A673 (cell line): ENCODE results near the gene AP3S1. TPM values are rescaled to one million over a fixed set of nuclear protein-coding genes. Genes with fewer than 3 reads are reported as not detected.
"Not testable (repeated sequence)": the region's sequence is repeated elsewhere in the genome, so short reads cannot be mapped to it uniquely, and the experiment has no call there.

Source experiments
- BruUV-seq: library from RNA; stranded (reverse); fragments of 400-500 nt; replicated peaks from 2 replicates; lab custom pipeline; 2021; lab: Mats Ljungman, UMichigan
- CTCF ChIA-PET: fragments of 300-600 bp; sonication (Branson Sonifier 250); formaldehyde crosslinking; loops from one replicate; lab custom pipeline; 2022; ENCODE audit warnings: antibody characterized with exemption; lab: Charles Lee
- POLR2A ChIA-PET: fragments of 300-600 bp; sonication (Branson Sonifier 250); formaldehyde crosslinking; loops from one replicate; lab custom pipeline; 2022; ENCODE audit warnings: antibody characterized with exemption; ENCODE audit not compliant: low non-redundant PET; lab: Charles Lee
- DNase-seq: peaks from one replicate; pipeline ENCODE4 v3.0.0-alpha.2; 2015; ENCODE audit warnings: low spot score
- H3K27ac ChIP-seq: fragments of 200-600 bp; sonication (generic); 2 replicates; pipeline ENCODE4 v1.5.1; 2016; ENCODE audit warnings: mixed run types, low read depth, mild to moderate bottlenecking, mixed read lengths, antibody characterized with exemption, low read length; ENCODE audit not compliant: poor library complexity, severe bottlenecking
- H3K27me3 ChIP-seq: fragments of 200-600 bp; sonication (generic); replicated peaks from 2 replicates; pipeline ENCODE4 v1.6.1; 2017; ENCODE audit warnings: mixed run types, low read depth, mild to moderate bottlenecking, mixed read lengths, antibody characterized with exemption, low read length; ENCODE audit not compliant: insufficient read depth, poor library complexity
- H3K36me3 ChIP-seq: fragments of 200-600 bp; sonication (generic); 2 replicates; pipeline ENCODE4 v1.6.1; 2016; ENCODE audit warnings: mixed run types, mild to moderate bottlenecking, mixed read lengths, antibody characterized with exemption, low read length; ENCODE audit not compliant: insufficient read depth, poor library complexity, severe bottlenecking
- H3K4me1 ChIP-seq: fragments of 200-600 bp; sonication (generic); 2 replicates; pipeline ENCODE4 v1.6.1; 2017; ENCODE audit warnings: mixed run types, mild to moderate bottlenecking, mixed read lengths, antibody characterized with exemption, low read length; ENCODE audit not compliant: insufficient read depth, poor library complexity, severe bottlenecking
- H3K4me3 ChIP-seq: fragments of 200-600 bp; sonication (generic); 2 replicates; pipeline ENCODE4 v1.5.1; 2016; ENCODE audit warnings: low read depth, mixed run types, mild to moderate bottlenecking, mixed read lengths, low read length; ENCODE audit not compliant: poor library complexity, severe bottlenecking
- H3K9me3 ChIP-seq: fragments of 200-600 bp; sonication (generic); 2 replicates; pipeline ENCODE4 v1.6.1; 2016; ENCODE audit warnings: mixed run types, low read depth, mild to moderate bottlenecking, mixed read lengths, antibody characterized with exemption, low read length; ENCODE audit not compliant: poor library complexity, severe bottlenecking
- CTCF ChIP-seq: fragments of 300-800, 200-600 bp; sonication (generic); conservative IDR thresholded peaks from 2 replicates; pipeline ENCODE4 v1.5.1; 2017; ENCODE audit warnings: low read depth, mild to moderate bottlenecking, antibody characterized with exemption, low read length, moderate library complexity, mixed read lengths
- EZH2 ChIP-seq: fragments of 200-600 bp; sonication (generic); IDR thresholded peaks from 2 replicates; pipeline ENCODE4 v1.6.1; 2017; ENCODE audit warnings: borderline replicate concordance, low read depth, mild to moderate bottlenecking, mixed read lengths, antibody characterized with exemption, low read length; ENCODE audit not compliant: poor library complexity, severe bottlenecking
- intact Hi-C: fragments of 100-400 bp; cut with micrococcal nuclease; formaldehyde crosslinking; loops from one replicate; pipeline ENCODE4 v1.10.0; 2022; ENCODE audit not compliant: unreplicated experiment
- total RNA-seq: library from RNA; stranded (reverse); gene quantifications from 2 replicates; pipeline ENCODE4 v1.2.3, GENCODE V29; 2021

AP3S1 gene
- total RNA-seq, 1 experiment from 2014 or later = 66.9 TPM

DNA sequence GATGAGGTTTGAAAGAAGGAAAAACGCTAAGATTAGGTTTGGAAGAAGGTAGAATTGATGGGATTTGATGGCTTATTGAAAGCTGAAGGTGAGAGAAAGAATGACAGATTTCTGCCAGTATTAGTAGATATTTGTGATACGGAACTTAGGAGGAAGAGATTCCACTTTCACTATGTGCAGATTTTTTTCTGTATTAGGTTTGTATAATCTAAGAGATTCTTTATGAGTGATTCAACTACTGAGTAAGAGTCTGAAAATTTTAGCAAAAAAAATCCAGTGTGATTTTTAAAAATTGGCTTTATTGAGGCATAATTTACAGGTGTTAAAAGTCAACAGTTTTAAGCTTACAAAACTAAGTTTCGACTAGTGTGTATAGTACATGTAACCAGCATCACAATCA, 54.1 kb downstream of the AP3S1 start:
- POLR2A ChIA-PET = no interaction called here
- intact Hi-C loops = no loop called here

DNA sequence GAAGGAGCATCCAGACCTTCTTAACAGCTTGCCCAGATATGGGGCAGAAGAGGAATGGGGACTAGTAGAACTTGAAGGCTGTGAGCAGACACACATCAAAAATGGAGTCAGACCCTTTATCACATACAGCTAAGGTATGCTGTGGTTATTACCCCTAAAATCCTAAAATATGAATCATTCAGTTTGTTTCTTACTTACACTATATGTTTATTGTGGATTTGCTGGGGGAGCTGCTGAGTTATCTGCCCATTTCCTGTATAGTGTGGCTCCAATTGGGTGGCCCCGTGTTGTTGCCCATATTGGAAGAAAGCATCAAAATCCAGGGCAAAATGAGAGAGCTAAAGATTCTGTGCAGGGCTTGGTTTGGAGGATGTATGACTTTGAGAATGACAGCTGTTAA, 56.9 kb downstream of the AP3S1 start:
- no peak overlapping the region for H3K27ac ChIP-seq
- intact Hi-C loops = no loop called here
- ChIA-PET POLR2A (no interaction called here), CTCF (no interaction called here)
- H3K4me1 ChIP-seq = no peaks in the 10 kb centered on the region
- H3K4me3 ChIP-seq = no peak overlapping the region
- TF ChIP-seq CTCF (no peak), EZH2 (no peak)
- H3K9me3 ChIP-seq = no peaks in the 10 kb centered on the region
- no peaks in the 10 kb centered on the region for H3K27me3 ChIP-seq
- H3K36me3 ChIP-seq = no peaks in the 10 kb centered on the region
- no peak for DNase-seq
- BruUV-seq = no TSS peak

More for the DNA sequence above, 54.1 kb downstream of the AP3S1 start:
- TF ChIP-seq CTCF (no peak), EZH2 (no peak)
- CTCF ChIA-PET = no interaction called here
- Histone ChIP-seq H3K27me3 (no peaks in the 10 kb centered on the region), H3K4me3 (no peak overlapping the region), H3K9me3 (no peaks in the 10 kb centered on the region), H3K27ac (no peak overlapping the region), H3K4me1 (no peaks in the 10 kb centered on the region), H3K36me3 (no peaks in the 10 kb centered on the region)
- BruUV-seq = no TSS peak
- no peak for DNase-seq

DNA sequence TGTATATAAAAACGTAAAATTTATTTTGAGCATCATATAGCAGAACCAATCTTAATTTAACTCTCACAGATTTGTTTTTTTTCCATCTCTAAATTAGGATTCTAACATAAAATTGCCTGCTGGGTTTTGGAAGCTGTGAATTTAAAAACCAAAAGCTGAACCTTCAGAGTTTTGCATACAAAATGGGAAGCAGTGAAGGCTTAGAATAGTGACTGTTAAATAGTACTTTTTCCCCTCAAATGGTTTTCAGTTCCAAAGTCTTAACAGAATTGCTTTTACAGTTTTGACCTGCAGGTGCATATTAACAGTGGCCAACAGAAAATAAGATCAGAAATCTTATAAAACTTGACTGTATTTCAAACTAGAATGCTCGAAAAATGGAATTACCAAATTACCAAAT, 65.4 kb downstream of the AP3S1 start:
- CTCF ChIA-PET = no interaction called here
- Histone ChIP-seq H3K4me3 (no peak overlapping the region), H3K9me3 (no peaks in the 10 kb centered on the region), H3K36me3 (no peaks in the 10 kb centered on the region), H3K27me3 (no peaks in the 10 kb centered on the region), H3K27ac (no peak overlapping the region), H3K4me1 (no peaks in the 10 kb centered on the region)
- no TSS peak for BruUV-seq
- TF ChIP-seq EZH2 = no peak
- no peak for TF ChIP-seq CTCF
- intact Hi-C loops = no loop called here
- DNase-seq = no peak
- POLR2A ChIA-PET = no interaction called here

- H3K27ac ChIP-seq, DNase-seq, H3K4me3 ChIP-seq, H3K27me3 ChIP-seq, BruUV-seq, H3K4me1 ChIP-seq, CTCF ChIA-PET, intact Hi-C loops, H3K36me3 ChIP-seq, POLR2A ChIA-PET, H3K9me3 ChIP-seq: not testable (repeated sequence)
These were observed 72.1 kb downstream of the AP3S1 start for GRCh38 chr5:115913623-115914400.
